HCT116 (cell line): ENCODE measurements around the gene GPS1. TPM values are rescaled to one million over a fixed set of nuclear protein-coding genes. Genes with fewer than 3 reads are reported as not detected.

Experiments
- ATAC-seq: fragments of 200-7000 bp; cut with Tn5 transposase; 2 replicates; pipeline ENCODE4 v1.9.1; 2020; ENCODE audit warnings: mild to moderate bottlenecking, moderate library complexity
- BruUV-seq: library from RNA; stranded (reverse); fragments of 400-500 nt; replicated peaks from 2 replicates; lab custom pipeline; 2021; lab: Mats Ljungman, UMichigan
- CTCF ChIA-PET: fragments of 300-600 bp; sonication (Branson Sonifier 250); formaldehyde crosslinking; loops from one replicate; lab custom pipeline; 2021; ENCODE audit warnings: antibody characterized with exemption; lab: Charles Lee
- POLR2A ChIA-PET: fragments of 300-600, 350-600 bp; sonication (Branson Sonifier 250); formaldehyde crosslinking; loops from one replicate; lab custom pipeline; 2021; ENCODE audit warnings: antibody characterized with exemption; lab: Charles Lee
- RAD21 ChIA-PET, 2 experiments: fragments of 300-600 bp; sonication (Branson Sonifier 250); formaldehyde crosslinking; loops; one replicate each; lab custom pipeline; 2023; ENCODE audit warnings: low total read pairs in 2 of 2; ENCODE audit not compliant: uncharacterized antibody in 2 of 2, unreplicated experiment in 2 of 2, low non-redundant PET in 1 of 2; lab: Charles Lee
- DNase-seq: peaks from one replicate; pipeline ENCODE4 v3.0.0-alpha.2; 2010; ENCODE audit warnings: low read depth, low spot score
- H2AFZ ChIP-seq: fragments of 200-600 bp; shearing (Covaris generic), sonication (generic); 2 replicates; pipeline ENCODE4 v1.6.1; 2017; ENCODE audit warnings: low read depth, mixed run types, mixed read lengths, antibody characterized with exemption, low read length; ENCODE audit not compliant: poor library complexity, severe bottlenecking
- H3K27ac ChIP-seq: 2 replicates; pipeline ENCODE4 v1.5.1; 2012; ENCODE audit warnings: low read depth, low read length
- H3K27me3 ChIP-seq: fragments of 200-600 bp; sonication (generic); 2 replicates; pipeline ENCODE4 v1.6.1; 2016; ENCODE audit warnings: mixed run types, low read length, mixed read lengths; ENCODE audit not compliant: insufficient read depth
- H3K36me3 ChIP-seq, 2 experiments: fragments of 200-500 bp in 1 of 2; fragments of 200-600 bp in 1 of 2; sonication (Bioruptor generic) in 1 of 2; sonication (generic) in 1 of 2; 2 replicates each; pipeline versions ENCODE4 v1.5.1 to v1.6.1; 2014 to 2016; ENCODE audit warnings: low read length in 2 of 2, inconsistent platforms in 1 of 2, mixed read lengths in 1 of 2, mixed run types in 1 of 2; ENCODE audit not compliant: insufficient read depth in 2 of 2, control insufficient read depth in 1 of 2
- H3K4me1 ChIP-seq, 2 experiments: fragments of 200-600 bp in 1 of 2; sonication (generic) in 1 of 2; 2 replicates each; pipeline versions ENCODE4 v1.5.1 to v1.6.1; 2012 to 2017; ENCODE audit warnings: low read length in 2 of 2, inconsistent platforms in 1 of 2, mild to moderate bottlenecking in 1 of 2, mixed read lengths in 1 of 2, mixed run types in 1 of 2, moderate library complexity in 1 of 2; ENCODE audit not compliant: insufficient read depth in 2 of 2, control insufficient read depth in 1 of 2
- H3K4me2 ChIP-seq: fragments of 200-600 bp; sonication (generic); 2 replicates; pipeline ENCODE4 v1.6.1; 2017; ENCODE audit warnings: mixed run types, low read length, mixed read lengths
- H3K4me3 ChIP-seq, 2 experiments: fragments of 200-600 bp in 1 of 2; sonication (generic) in 1 of 2; replicated peaks in 1 of 2; 2 replicates each; pipeline ENCODE4 v1.5.1; 2011 to 2016; ENCODE audit warnings: low read length in 2 of 2, control low read depth in 1 of 2, low read depth in 1 of 2, mild to moderate bottlenecking in 1 of 2, mixed read lengths in 1 of 2, mixed run types in 1 of 2
- H3K79me2 ChIP-seq: fragments of 200-600 bp; sonication (generic); 2 replicates; pipeline ENCODE4 v1.6.1; 2017; ENCODE audit warnings: mild to moderate bottlenecking, mixed run types, low read length, moderate library complexity, mixed read lengths; ENCODE audit not compliant: insufficient read depth
- H3K9ac ChIP-seq: fragments of 200-600 bp; sonication (generic); 2 replicates; pipeline ENCODE4 v1.6.1; 2016; ENCODE audit warnings: low read length, mixed read lengths
- H3K9me2 ChIP-seq: fragments of 200-600 bp; sonication (generic), shearing (Covaris generic); 2 replicates; pipeline ENCODE4 v1.6.1; 2017; ENCODE audit warnings: mixed run types, mild to moderate bottlenecking, moderate library complexity; ENCODE audit not compliant: insufficient read depth
- H3K9me3 ChIP-seq, 2 experiments: fragments of 200-500 bp in 1 of 2; fragments of 200-600 bp in 1 of 2; sonication (Bioruptor generic) in 1 of 2; sonication (generic) in 1 of 2; 2 replicates each; pipeline ENCODE4 v1.6.1; 2014 to 2017; ENCODE audit warnings: low read length in 2 of 2, mixed read lengths in 2 of 2, inconsistent platforms in 1 of 2, low read depth in 1 of 2, mild to moderate bottlenecking in 1 of 2, mixed run types in 1 of 2, moderate library complexity in 1 of 2; ENCODE audit not compliant: control insufficient read depth in 1 of 2, insufficient read depth in 1 of 2
- H4K20me1 ChIP-seq: fragments of 200-600 bp; sonication (generic), shearing (Covaris generic); 2 replicates; pipeline ENCODE4 v1.6.1; 2017; ENCODE audit warnings: mixed run types, mild to moderate bottlenecking, moderate library complexity; ENCODE audit not compliant: insufficient read depth
- CTCF ChIP-seq, 3 experiments: fragments of 200-600 bp in 1 of 3; sonication (generic) in 1 of 3; IDR thresholded peaks in 2 of 3; conservative IDR thresholded peaks in 1 of 3; 2 replicates each; pipeline ENCODE4 v1.5.1; 2012 to 2017; ENCODE audit warnings: low read depth in 2 of 3, low read length in 2 of 3, antibody characterized with exemption in 1 of 3, borderline replicate concordance in 1 of 3, control low read depth in 1 of 3, mild to moderate bottlenecking in 1 of 3, mixed read lengths in 1 of 3, mixed run types in 1 of 3, moderate library complexity in 1 of 3; ENCODE audit not compliant: insufficient read depth in 1 of 3
- SP1 ChIP-seq: IDR thresholded peaks from 2 replicates; pipeline ENCODE4 v1.6.1; 2012; ENCODE audit warnings: low read depth
- intact Hi-C: fragments of 100-400 bp; cut with micrococcal nuclease; formaldehyde crosslinking; loops from 2 replicates; pipeline ENCODE4 v1.10.0; 2022
- total RNA-seq: library from RNA; stranded (reverse); gene quantifications from one replicate; pipeline ENCODE4 v1.2.1, GENCODE V29; 2021; ENCODE audit not compliant: unreplicated experiment
- TF ChIP-seq, protein P1 (sequence below): IDR thresholded peaks from 2 replicates; pipeline ENCODE4 v1.6.1; 2012; ENCODE audit warnings: low read depth
- TF ChIP-seq, protein P2 (sequence below): IDR thresholded peaks from 2 replicates; pipeline ENCODE4 v1.6.1; 2012

Gene GPS1
- total RNA-seq, 1 experiment from 2014 or later = 205 TPM

- ATAC-seq (no peak), DNase-seq (no peak)
- H3K9me3 ChIP-seq = no peaks in the 10 kb centered on the region
- peaks cover 18 to 65% of the 10 kb centered on the region in 2 experiments for H3K36me3 ChIP-seq
- H3K9ac ChIP-seq = no peak overlapping the region
- H3K4me1 ChIP-seq = peaks cover 11 to 22% of the 10 kb centered on the region in 2 experiments; a peak in 3 of 4 replicates
- TF ChIP-seq, protein P1, sequence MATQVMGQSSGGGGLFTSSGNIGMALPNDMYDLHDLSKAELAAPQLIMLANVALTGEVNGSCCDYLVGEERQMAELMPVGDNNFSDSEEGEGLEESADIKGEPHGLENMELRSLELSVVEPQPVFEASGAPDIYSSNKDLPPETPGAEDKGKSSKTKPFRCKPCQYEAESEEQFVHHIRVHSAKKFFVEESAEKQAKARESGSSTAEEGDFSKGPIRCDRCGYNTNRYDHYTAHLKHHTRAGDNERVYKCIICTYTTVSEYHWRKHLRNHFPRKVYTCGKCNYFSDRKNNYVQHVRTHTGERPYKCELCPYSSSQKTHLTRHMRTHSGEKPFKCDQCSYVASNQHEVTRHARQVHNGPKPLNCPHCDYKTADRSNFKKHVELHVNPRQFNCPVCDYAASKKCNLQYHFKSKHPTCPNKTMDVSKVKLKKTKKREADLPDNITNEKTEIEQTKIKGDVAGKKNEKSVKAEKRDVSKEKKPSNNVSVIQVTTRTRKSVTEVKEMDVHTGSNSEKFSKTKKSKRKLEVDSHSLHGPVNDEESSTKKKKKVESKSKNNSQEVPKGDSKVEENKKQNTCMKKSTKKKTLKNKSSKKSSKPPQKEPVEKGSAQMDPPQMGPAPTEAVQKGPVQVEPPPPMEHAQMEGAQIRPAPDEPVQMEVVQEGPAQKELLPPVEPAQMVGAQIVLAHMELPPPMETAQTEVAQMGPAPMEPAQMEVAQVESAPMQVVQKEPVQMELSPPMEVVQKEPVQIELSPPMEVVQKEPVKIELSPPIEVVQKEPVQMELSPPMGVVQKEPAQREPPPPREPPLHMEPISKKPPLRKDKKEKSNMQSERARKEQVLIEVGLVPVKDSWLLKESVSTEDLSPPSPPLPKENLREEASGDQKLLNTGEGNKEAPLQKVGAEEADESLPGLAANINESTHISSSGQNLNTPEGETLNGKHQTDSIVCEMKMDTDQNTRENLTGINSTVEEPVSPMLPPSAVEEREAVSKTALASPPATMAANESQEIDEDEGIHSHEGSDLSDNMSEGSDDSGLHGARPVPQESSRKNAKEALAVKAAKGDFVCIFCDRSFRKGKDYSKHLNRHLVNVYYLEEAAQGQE = no peak
- TF ChIP-seq, protein P2, sequence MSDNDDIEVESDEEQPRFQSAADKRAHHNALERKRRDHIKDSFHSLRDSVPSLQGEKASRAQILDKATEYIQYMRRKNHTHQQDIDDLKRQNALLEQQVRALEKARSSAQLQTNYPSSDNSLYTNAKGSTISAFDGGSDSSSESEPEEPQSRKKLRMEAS = no peak
- TF ChIP-seq CTCF (IDR thresholded peaks at IDR 0.05 in 2 of 3, conservative IDR thresholded peaks at IDR 0.05 in 1 of 3; ENCODE audit: borderline replicate concordance in 1 of 3, insufficient read depth in 1 of 3, low read depth in 2 of 3, low read length in 2 of 3) (peak in 2 of 3 experiments; percentile 16 to 20; a peak in 1 of 6 replicates), SP1 (no peak)
- no peak overlapping the region for H3K4me3 ChIP-seq
- no peaks in the 10 kb centered on the region for H3K9me2 ChIP-seq
- H3K79me2 ChIP-seq = peaks cover 35% of the 10 kb centered on the region
- H4K20me1 ChIP-seq = no peaks in the 10 kb centered on the region; the same call in 1 of the 2 replicates
- H3K27me3 ChIP-seq = no peaks in the 10 kb centered on the region
- no TSS peak for BruUV-seq
- intact Hi-C loops = no loop called here
- CTCF ChIA-PET = no interaction called here
- RAD21 ChIA-PET = no interaction called here
- POLR2A ChIA-PET = no interaction called here
- H3K4me2 ChIP-seq = no peak overlapping the region
- H2AFZ ChIP-seq = no peak overlapping the region
- H3K27ac ChIP-seq = peak overlapping the region; percentile 19; the same call in 1 of the 2 replicates
These were observed 10.6 kb downstream of the GPS1 start for GRCh38 chr17:82062076-82062983.
